HepG2 (cell line): ENCODE data around the gene SCFD2. TPM values are rescaled to one million over a fixed set of nuclear protein-coding genes. Genes with fewer than 3 reads are reported as not detected.

Experiments
- ATAC-seq: fragments of 200-7000 bp; cut with Tn5 transposase; 3 replicates; pipeline ENCODE4 v1.9.1; 2020; ENCODE audit warnings: mild to moderate bottlenecking, moderate library complexity
- BruUV-seq: library from RNA; stranded (reverse); fragments of 400-500 nt; replicated peaks from 2 replicates; lab custom pipeline; 2021; lab: Mats Ljungman, UMichigan
- CTCF ChIA-PET: fragments of 300-600 bp; formaldehyde crosslinking; extraction: SDS; loops from one replicate; lab custom pipeline; 2021; ENCODE audit warnings: low total read pairs, inconsistent platforms, low intra/inter-chr PET ratio; lab: Yijun Ruan, JAX
- POLR2A ChIA-PET: fragments of 350-600 bp; sonication (Branson Sonifier 250); formaldehyde crosslinking; loops from one replicate; lab custom pipeline; 2020; ENCODE audit warnings: antibody characterized with exemption, inconsistent platforms; lab: Yijun Ruan, JAX
- DNase-seq: peaks from one replicate; pipeline ENCODE4 v3.0.0-alpha.2; 2015; ENCODE audit warnings: low spot score
- FAIRE-seq: peaks from 3 replicates; lab custom pipeline; 2011; peaks lifted over from hg19 to GRCh38; lab: Jason Lieb, UNC
- H2AFZ ChIP-seq: one replicate; pipeline ENCODE4 v1.6.1; 2011; ENCODE audit warnings: low read length, inconsistent platforms
- H3K27ac ChIP-seq: fragments of 300-600 bp; 3 replicates; pipeline ENCODE4 v1.8.0; 2011; ENCODE audit warnings: mixed run types, mild to moderate bottlenecking, mixed read lengths, low read length, inconsistent platforms; ENCODE audit not compliant: insufficient read depth; ENCODE audit errors: extremely low read length
- H3K27me3 ChIP-seq, 2 experiments: fragments of 200-600 bp in 1 of 2; 2 replicates in 1 of 2; 3 replicates in 1 of 2; pipeline versions ENCODE4 v1.6.0 to v1.8.0; 2011; ENCODE audit warnings: low read length in 2 of 2, mild to moderate bottlenecking in 2 of 2, moderate library complexity in 2 of 2, inconsistent platforms in 1 of 2; ENCODE audit not compliant: insufficient read depth in 2 of 2, control insufficient read depth in 1 of 2
- H3K36me3 ChIP-seq, 2 experiments: fragments of 200-600 bp in 1 of 2; replicated peaks in 1 of 2; 2 replicates in 1 of 2; 3 replicates in 1 of 2; pipeline versions ENCODE4 v1.5.1 to v1.8.0; 2011; ENCODE audit warnings: low read length in 2 of 2, inconsistent platforms in 1 of 2; ENCODE audit not compliant: insufficient read depth in 2 of 2, control insufficient read depth in 1 of 2
- H3K4me1 ChIP-seq: 2 replicates; pipeline ENCODE4 v1.5.1; 2012; ENCODE audit warnings: low read length, inconsistent platforms; ENCODE audit not compliant: insufficient read depth
- H3K4me2 ChIP-seq: 2 replicates; pipeline ENCODE4 v1.6.0; 2011; ENCODE audit warnings: low read depth, low read length, inconsistent platforms
- H3K4me3 ChIP-seq, 3 experiments: fragments of 200-600 bp in 1 of 3; sonication (generic), shearing (Covaris generic) in 1 of 3; replicated peaks in 1 of 3; 2 replicates each; pipeline ENCODE4 v1.5.1; 2011 to 2016; ENCODE audit warnings: low read length in 3 of 3, inconsistent platforms in 2 of 3, low read depth in 2 of 3, mild to moderate bottlenecking in 2 of 3, control low read depth in 1 of 3, mixed read lengths in 1 of 3; ENCODE audit not compliant: insufficient read depth in 1 of 3
- H3K79me2 ChIP-seq: one replicate; pipeline ENCODE4 v1.6.1; 2011; ENCODE audit warnings: low read length, inconsistent platforms; ENCODE audit not compliant: insufficient read depth
- H3K9ac ChIP-seq: 2 replicates; pipeline ENCODE4 v1.6.0; 2011; ENCODE audit warnings: mild to moderate bottlenecking, low read depth, low read length, inconsistent platforms; ENCODE audit not compliant: insufficient read depth
- H3K9me3 ChIP-seq: 2 replicates; pipeline ENCODE4 v1.5.1; 2012; ENCODE audit warnings: mild to moderate bottlenecking, low read length
- H4K20me1 ChIP-seq: 2 replicates; pipeline ENCODE4 v1.6.0; 2011; ENCODE audit warnings: inconsistent platforms, mild to moderate bottlenecking, low read length, moderate library complexity; ENCODE audit not compliant: insufficient read depth
- ARID5B ChIP-seq: IDR thresholded peaks from 2 replicates; pipeline ENCODE4 v1.4.0; 2020; ENCODE audit warnings: mild to moderate bottlenecking, missing genetic modification reagents
- ELF4 ChIP-seq: sonication (generic); formaldehyde crosslinking; IDR thresholded peaks from 2 replicates; pipeline ENCODE4 v1.5.0; 2020; ENCODE audit warnings: missing genetic modification reagents, mild to moderate bottlenecking, moderate library complexity, borderline replicate concordance
- ETV5 ChIP-seq: IDR thresholded peaks from 2 replicates; pipeline ENCODE4 v1.6.1; 2018; ENCODE audit warnings: missing biosample characterization, missing genetic modification reagents, inconsistent platforms, borderline replicate concordance
- HNF1A ChIP-seq, 2 experiments: sonication (generic) in 1 of 2; formaldehyde crosslinking in 1 of 2; IDR thresholded peaks; 2 replicates each; pipeline versions ENCODE4 v1.4.0 to v1.6.1; 2016 to 2020; ENCODE audit warnings: borderline replicate concordance in 1 of 2, low read depth in 1 of 2, mild to moderate bottlenecking in 1 of 2, missing genetic modification reagents in 1 of 2
- ISL2 ChIP-seq: sonication (generic); formaldehyde crosslinking; IDR thresholded peaks from 2 replicates; pipeline ENCODE4 v1.5.0; 2020; ENCODE audit warnings: missing genetic modification reagents
- KDM6A ChIP-seq: IDR thresholded peaks from 2 replicates; pipeline ENCODE4 v1.6.1; 2016; ENCODE audit warnings: low read depth
- POGK ChIP-seq: sonication (generic); formaldehyde crosslinking; conservative IDR thresholded peaks from 2 replicates; pipeline ENCODE4 v1.8.0; 2022; ENCODE audit warnings: mild to moderate bottlenecking, moderate library complexity, missing genetic modification reagents
- SYNCRIP ChIP-seq: fragments of 200-400 bp; formaldehyde crosslinking; IDR thresholded peaks from 2 replicates; pipeline ENCODE4 v1.6.1; 2018; ENCODE audit warnings: mild to moderate bottlenecking, low read depth, low read length; ENCODE audit not compliant: insufficient read depth
- XRCC5 ChIP-seq: fragments of 200-400 bp; formaldehyde crosslinking; optimal IDR thresholded peaks from 2 replicates; pipeline ENCODE3; 2017; ENCODE audit warnings: mild to moderate bottlenecking, low read length
- ZNF143 ChIP-seq: sonication (generic); formaldehyde crosslinking; IDR thresholded peaks from 2 replicates; pipeline ENCODE4 v1.4.0; 2020; ENCODE audit warnings: missing genetic modification reagents
- ZNF737 ChIP-seq: sonication (generic); formaldehyde crosslinking; IDR thresholded peaks from 2 replicates; pipeline ENCODE4 v1.5.0; 2020; ENCODE audit warnings: missing genetic modification reagents, mild to moderate bottlenecking, borderline replicate concordance
- WGBS: methylation state at CpG from one replicate; pipeline ENCODE4 v1.1.6; 2017; ENCODE audit warnings: low lambda C conversion rate; 5-methylcytosine and 5-hydroxymethylcytosine counted together
- in situ Hi-C: cut with HindIII; loops from 2 replicates; pipeline ENCODE4 v1.10.0; 2017; ENCODE audit warnings: low pct_unique_long_range_greater_than_20kb; ENCODE audit not compliant: extremely low pct_ligation_motif_present
- intact Hi-C: fragments of 100-400 bp; cut with micrococcal nuclease; formaldehyde crosslinking; loops from one replicate; pipeline ENCODE4 v1.10.0; 2022; ENCODE audit not compliant: unreplicated experiment
- polyA plus RNA-seq, 8 experiments: library from polyadenylated mRNA; depleted of rRNA in 3 of 8; stranded (reverse) in 7 of 8; unstranded in 1 of 8; fragments of >200 nt; fragmentation: Illumina TruSeq in 4 of 8; extraction: Trizol in 4 of 8; gene quantifications; 2 replicates each; pipeline versions ENCODE4 v1.2.1 to v1.2.3, GENCODE V29; 2011 to 2016; ENCODE audit warnings: low read depth in 4 of 8, missing spikeins in 1 of 8, mixed read lengths in 1 of 8; ENCODE audit not compliant: insufficient read depth in 1 of 8
- total RNA-seq, 5 experiments: library from RNA; depleted of rRNA; stranded (reverse); fragments of >200 nt; fragmentation: Illumina TruSeq; extraction: Trizol; gene quantifications; 2 replicates each; pipeline ENCODE4 v1.2.3, GENCODE V29; 2016; ENCODE audit warnings: low read depth in 1 of 5
- TF ChIP-seq, protein P1 (sequence below): sonication (generic); formaldehyde crosslinking; conservative IDR thresholded peaks from 2 replicates; pipeline ENCODE4 v1.4.0; 2020; ENCODE audit warnings: missing genetic modification reagents

SCFD2 gene
- total and polyA plus RNA-seq, 2 of the 13 experiments (the other 11 are each of a cell fraction or from before 2014, with no cell fraction given) = 4.6 to 15.6 TPM

DNA sequence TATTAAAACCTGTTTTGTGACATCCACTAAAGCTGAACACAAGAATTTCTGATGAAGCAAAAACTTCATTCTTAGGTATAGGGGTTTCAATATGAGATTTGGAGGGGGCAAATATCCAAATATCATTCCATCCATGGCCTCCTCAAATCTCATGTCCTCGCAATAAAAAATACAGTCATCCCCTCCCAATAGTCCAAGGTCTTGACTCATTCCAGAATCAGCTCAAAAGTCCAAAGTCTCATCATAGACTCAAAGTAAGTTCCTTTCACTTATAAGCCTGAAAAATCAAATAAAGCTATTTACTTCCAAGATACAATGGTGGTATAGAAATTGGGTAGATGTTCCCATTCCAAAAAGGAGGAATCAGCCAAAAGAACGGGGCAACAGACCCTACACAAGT, 213.4 kb downstream of the SCFD2 start (continued):
- TF ChIP-seq ARID5B (CRISPR knock-in tag) = no peak
- TF ChIP-seq ELF4 = no peak
- TF ChIP-seq XRCC5 = no peak
- TF ChIP-seq, protein P1, sequence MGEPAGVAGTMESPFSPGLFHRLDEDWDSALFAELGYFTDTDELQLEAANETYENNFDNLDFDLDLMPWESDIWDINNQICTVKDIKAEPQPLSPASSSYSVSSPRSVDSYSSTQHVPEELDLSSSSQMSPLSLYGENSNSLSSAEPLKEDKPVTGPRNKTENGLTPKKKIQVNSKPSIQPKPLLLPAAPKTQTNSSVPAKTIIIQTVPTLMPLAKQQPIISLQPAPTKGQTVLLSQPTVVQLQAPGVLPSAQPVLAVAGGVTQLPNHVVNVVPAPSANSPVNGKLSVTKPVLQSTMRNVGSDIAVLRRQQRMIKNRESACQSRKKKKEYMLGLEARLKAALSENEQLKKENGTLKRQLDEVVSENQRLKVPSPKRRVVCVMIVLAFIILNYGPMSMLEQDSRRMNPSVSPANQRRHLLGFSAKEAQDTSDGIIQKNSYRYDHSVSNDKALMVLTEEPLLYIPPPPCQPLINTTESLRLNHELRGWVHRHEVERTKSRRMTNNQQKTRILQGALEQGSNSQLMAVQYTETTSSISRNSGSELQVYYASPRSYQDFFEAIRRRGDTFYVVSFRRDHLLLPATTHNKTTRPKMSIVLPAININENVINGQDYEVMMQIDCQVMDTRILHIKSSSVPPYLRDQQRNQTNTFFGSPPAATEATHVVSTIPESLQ = no peak

DNA sequence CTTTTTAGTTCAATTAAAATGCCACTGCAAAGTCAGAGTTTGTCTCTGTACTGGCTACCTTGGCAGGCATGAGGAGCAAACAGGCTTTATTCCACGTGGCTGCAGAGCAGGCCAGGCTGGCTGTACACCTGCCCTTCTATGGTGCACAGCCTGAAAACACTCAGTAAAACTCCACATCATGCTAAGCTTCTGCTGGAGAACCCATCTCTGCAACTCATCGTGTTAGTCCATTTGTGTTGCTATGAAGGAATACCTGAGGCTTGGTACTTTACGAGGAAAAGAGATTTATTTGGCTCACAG, 214.4 kb downstream of the SCFD2 start:
- intact Hi-C loops (no loop called here), in situ Hi-C loops (no loop called here)
- H3K9ac ChIP-seq = no peak overlapping the region
- H3K4me1 ChIP-seq = peaks cover 6% of the 10 kb centered on the region; the same call in 1 of the 2 replicates
- DNase-seq (no peak), ATAC-seq (no peak), FAIRE-seq (no peak)
- no peaks in the 10 kb centered on the region for H3K36me3 ChIP-seq
- CTCF ChIA-PET = no interaction called here
- TF ChIP-seq ZNF737 (CRISPR knock-in tag) (no peak), ETV5 (CRISPR knock-in tag) (no peak), SYNCRIP (no peak), ZNF143 (CRISPR knock-in tag) (no peak), ISL2 (no peak), KDM6A (CRISPR knock-in tag) (no peak), POGK (no peak), HNF1A (IDR thresholded peaks at IDR 0.05; ENCODE audit: low read depth) (no peak), HNF1A (CRISPR knock-in tag; IDR thresholded peaks at IDR 0.05; ENCODE audit: borderline replicate concordance) (no peak)
- no peak overlapping the region for H2AFZ ChIP-seq
- H3K4me3 ChIP-seq = no peak overlapping the region
- H4K20me1 ChIP-seq = no peaks in the 10 kb centered on the region
- no peaks in the 10 kb centered on the region for H3K79me2 ChIP-seq
- H3K27me3 ChIP-seq = no peaks in the 10 kb centered on the region
- H3K27ac ChIP-seq = no peak overlapping the region
- no TSS peak for BruUV-seq
- POLR2A ChIA-PET = no interaction called here
- WGBS = 86% methylated on average over 3 of the region's 3 CpGs
- H3K4me2 ChIP-seq = no peak overlapping the region
- peaks cover 7% of the 10 kb centered on the region; the same call in 1 of the 2 replicates for H3K9me3 ChIP-seq
